Measurements from ENCODE around the gene FAM162B. TPM values are rescaled to one million over a fixed set of nuclear protein-coding genes. Genes with fewer than 3 reads are reported as not detected.
"Not testable (repeated sequence)": the region's sequence is repeated elsewhere in the genome, so short reads cannot be mapped to it uniquely, and the experiment has no call there.

FAM162B gene
- total RNA-seq, 1 donor from 2014 or later: 4.7 TPM

- no peaks in the 10 kb centered on the region for H3K9me3 ChIP-seq (ENCODE audit: control insufficient read depth in 3 of 3, low read length in 3 of 3)
Measured at GRCh38 chr6:116737004-116737403, 28.5 kb downstream of the FAM162B start.

GRCh38 chr6:116730513-116730912 lies 35.0 kb downstream of the FAM162B start:
- Histone ChIP-seq H3K27ac (ENCODE audit: low read depth, low read length) (no peak overlapping the region), H3K9ac (ENCODE audit: low read depth in 1 of 3, low read length in 3 of 3) (no peak overlapping the region), H3K4me1 (ENCODE audit: control insufficient read depth in 3 of 3, insufficient read depth in 3 of 3, low read length in 3 of 3) (no peaks in the 10 kb centered on the region), H3K27me3 (ENCODE audit: control insufficient read depth in 3 of 3, insufficient read depth in 3 of 3, low read length in 3 of 3) (no peaks in the 10 kb centered on the region), H3K36me3 (ENCODE audit: control insufficient read depth in 3 of 3, insufficient read depth in 3 of 3, low read length in 3 of 3) (peaks cover 0 to 20% (median 13%) of the 10 kb centered on the region in 3 donors), H3K4me3 (ENCODE audit: low read length in 3 of 3) (no peak overlapping the region), H3K9me3 (ENCODE audit: control insufficient read depth in 3 of 3, low read length in 3 of 3) (no peaks in the 10 kb centered on the region)

More at GRCh38 chr6:116737004-116737403, 28.5 kb downstream of the FAM162B start:
- Histone ChIP-seq H3K36me3 (ENCODE audit: control insufficient read depth in 3 of 3, insufficient read depth in 3 of 3, low read length in 3 of 3) (peaks cover 0 to 5% (median 0%) of the 10 kb centered on the region in 3 donors), H3K4me3 (ENCODE audit: low read length in 3 of 3) (no peak overlapping the region), H3K27ac (ENCODE audit: low read depth, low read length) (no peak overlapping the region), H3K27me3 (ENCODE audit: control insufficient read depth in 3 of 3, insufficient read depth in 3 of 3, low read length in 3 of 3) (no peaks in the 10 kb centered on the region), H3K9ac (ENCODE audit: low read depth in 1 of 3, low read length in 3 of 3) (no peak overlapping the region), H3K4me1 (ENCODE audit: control insufficient read depth in 3 of 3, insufficient read depth in 3 of 3, low read length in 3 of 3) (no peaks in the 10 kb centered on the region)

- Histone ChIP-seq H3K9ac (ENCODE audit: low read depth in 1 of 3, low read length in 3 of 3) (no peak overlapping the region), H3K27me3 (ENCODE audit: control insufficient read depth in 3 of 3, insufficient read depth in 3 of 3, low read length in 3 of 3) (no peaks in the 10 kb centered on the region), H3K4me3 (ENCODE audit: low read length in 3 of 3) (no peak overlapping the region), H3K36me3 (ENCODE audit: control insufficient read depth in 3 of 3, insufficient read depth in 3 of 3, low read length in 3 of 3) (peaks cover 6 to 30% (median 22%) of the 10 kb centered on the region in 3 donors), H3K9me3 (ENCODE audit: control insufficient read depth in 3 of 3, low read length in 3 of 3) (no peaks in the 10 kb centered on the region), H3K27ac (ENCODE audit: low read depth, low read length) (no peak overlapping the region), H3K4me1 (ENCODE audit: control insufficient read depth in 3 of 3, insufficient read depth in 3 of 3, low read length in 3 of 3) (no peaks in the 10 kb centered on the region)
Measured at GRCh38 chr6:116726947-116727346, 38.6 kb downstream of the FAM162B start.

- Histone ChIP-seq H3K4me1 (ENCODE audit: control insufficient read depth in 3 of 3, insufficient read depth in 3 of 3, low read length in 3 of 3) (no peaks in the 10 kb centered on the region), H3K4me3 (ENCODE audit: low read length in 3 of 3) (no peak overlapping the region), H3K36me3 (ENCODE audit: control insufficient read depth in 3 of 3, insufficient read depth in 3 of 3, low read length in 3 of 3) (peaks cover 3 to 37% (median 27%) of the 10 kb centered on the region in 3 donors), H3K9me3 (ENCODE audit: control insufficient read depth in 3 of 3, low read length in 3 of 3) (no peaks in the 10 kb centered on the region), H3K27ac (ENCODE audit: low read depth, low read length) (no peak overlapping the region), H3K27me3 (ENCODE audit: control insufficient read depth in 3 of 3, insufficient read depth in 3 of 3, low read length in 3 of 3) (no peaks in the 10 kb centered on the region), H3K9ac (ENCODE audit: low read depth in 1 of 3, low read length in 3 of 3) (no peak overlapping the region)
Measured at GRCh38 chr6:116714761-116715160, 50.8 kb downstream of the FAM162B start.

GRCh38 chr6:116714296-116714695 lies 51.2 kb downstream of the FAM162B start:
- Histone ChIP-seq H3K36me3 (ENCODE audit: control insufficient read depth in 3 of 3, insufficient read depth in 3 of 3, low read length in 3 of 3) (peaks cover 3 to 34% (median 27%) of the 10 kb centered on the region in 3 donors), H3K4me3 (ENCODE audit: low read length in 3 of 3) (no peak overlapping the region), H3K27ac (ENCODE audit: low read depth, low read length) (no peak overlapping the region), H3K27me3 (ENCODE audit: control insufficient read depth in 3 of 3, insufficient read depth in 3 of 3, low read length in 3 of 3) (no peaks in the 10 kb centered on the region), H3K4me1 (ENCODE audit: control insufficient read depth in 3 of 3, insufficient read depth in 3 of 3, low read length in 3 of 3) (no peaks in the 10 kb centered on the region), H3K9me3 (ENCODE audit: control insufficient read depth in 3 of 3, low read length in 3 of 3) (no peaks in the 10 kb centered on the region), H3K9ac (ENCODE audit: low read depth in 1 of 3, low read length in 3 of 3) (no peak overlapping the region)

- Histone ChIP-seq H3K4me3 (ENCODE audit: low read length in 3 of 3) (no peak overlapping the region), H3K9ac (ENCODE audit: low read depth in 1 of 3, low read length in 3 of 3) (no peak overlapping the region), H3K4me1 (ENCODE audit: control insufficient read depth in 3 of 3, insufficient read depth in 3 of 3, low read length in 3 of 3) (peaks cover 5 to 9% (median 5%) of the 10 kb centered on the region in 3 donors), H3K27ac (ENCODE audit: low read depth, low read length) (no peak overlapping the region), H3K9me3 (ENCODE audit: control insufficient read depth in 3 of 3, low read length in 3 of 3) (no peaks in the 10 kb centered on the region), H3K27me3 (ENCODE audit: control insufficient read depth in 3 of 3, insufficient read depth in 3 of 3, low read length in 3 of 3) (no peaks in the 10 kb centered on the region), H3K36me3 (ENCODE audit: control insufficient read depth in 3 of 3, insufficient read depth in 3 of 3, low read length in 3 of 3) (peaks cover 0 to 19% (median 3%) of the 10 kb centered on the region in 3 donors)
Measured at GRCh38 chr6:116705917-116706316, 59.6 kb downstream of the FAM162B start.

- H3K36me3 ChIP-seq (ENCODE audit: control insufficient read depth in 3 of 3, insufficient read depth in 3 of 3, low read length in 3 of 3): peaks cover 0 to 20% (median 13%) of the 10 kb centered on the region in 3 donors
- not testable (repeated sequence) for H3K9me3 ChIP-seq (ENCODE audit: control insufficient read depth in 3 of 3, low read length in 3 of 3); H3K9ac ChIP-seq (ENCODE audit: low read depth in 1 of 3, low read length in 3 of 3); H3K4me1 ChIP-seq (ENCODE audit: control insufficient read depth in 3 of 3, insufficient read depth in 3 of 3, low read length in 3 of 3); H3K4me3 ChIP-seq (ENCODE audit: low read length in 3 of 3); H3K27ac ChIP-seq (ENCODE audit: low read depth, low read length); H3K27me3 ChIP-seq (ENCODE audit: control insufficient read depth in 3 of 3, insufficient read depth in 3 of 3, low read length in 3 of 3)
Measured at GRCh38 chr6:116703888-116704287, 61.6 kb downstream of the FAM162B start.

Other genes starting within 250 kb of the FAM162B start
- 0.52 TPM for gene TRAPPC3L, start 220.0 kb downstream of the FAM162B start, total RNA-seq
- not detected for gene CALHM4, start 212.0 kb downstream of the FAM162B start, total RNA-seq
- 8.9 TPM for gene RWDD1, start 194.2 kb downstream of the FAM162B start, total RNA-seq
- 0.52 TPM for gene RSPH4A, start 149.2 kb downstream of the FAM162B start, total RNA-seq
- gene ZUP1, start 97.0 kb downstream of the FAM162B start, total RNA-seq: 10.4 TPM
- gene KPNA5, start 84.5 kb downstream of the FAM162B start, total RNA-seq: 9.4 TPM
- not detected for gene GPRC6A, start 63.4 kb upstream of the FAM162B start, total RNA-seq
- not detected for gene RFX6, start 111.5 kb upstream of the FAM162B start, total RNA-seq